ENCODE data around the gene APOE. TPM values are rescaled to one million over a fixed set of nuclear protein-coding genes. Genes with fewer than 3 reads are reported as not detected.

The APOE gene
- total and polyA plus RNA-seq, 2 of the 13 experiments (the other 11 are each of a cell fraction or from before 2014, with no cell fraction given) = 1,328 to 1,470 TPM

DNA sequence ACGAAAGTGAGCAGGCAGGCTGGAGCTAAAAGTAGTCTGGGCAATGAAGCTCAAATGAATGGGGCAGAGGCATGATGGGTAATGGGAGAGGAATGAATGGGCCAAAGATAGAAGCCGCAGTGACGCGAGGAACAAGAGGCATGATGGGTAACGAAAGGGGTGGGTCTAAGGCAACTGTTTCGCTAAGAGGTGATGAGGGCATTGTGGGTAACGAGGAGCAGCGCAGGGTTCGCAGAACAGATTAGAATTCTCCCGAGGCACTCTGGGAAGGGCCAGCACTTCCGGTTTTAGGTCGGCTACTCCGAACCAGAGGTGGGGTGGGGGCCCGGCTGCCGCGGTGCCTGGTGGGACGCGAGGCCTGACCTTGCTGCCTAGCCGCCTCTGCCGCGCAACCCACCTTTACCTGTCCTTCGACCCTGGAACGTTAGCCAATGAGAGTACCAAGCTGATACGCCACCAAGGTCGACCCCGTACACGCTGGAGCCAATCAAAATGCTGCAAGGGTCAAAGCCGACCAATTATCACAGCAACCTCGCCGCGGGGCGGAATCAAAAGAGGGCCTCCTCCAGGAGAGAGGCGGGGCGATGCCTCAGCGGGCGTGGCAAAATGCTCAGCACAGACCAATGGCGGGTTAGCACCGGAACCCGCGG lies 15.1 kb upstream of the APOE start (continued):
- TF ChIP-seq SOX13 (IDR thresholded peaks at IDR 0.05) = peak; percentile 49; the same call in 1 of the 2 replicates
- TF ChIP-seq SOX13 (CRISPR knock-in tag; conservative IDR thresholded peaks at IDR 0.05 in 1 of 2, IDR thresholded peaks at IDR 0.05 in 1 of 2) = peak in 1 of 2 experiments; percentile 19; a peak in 1 of 4 replicates
- no peak for TF ChIP-seq REXO4 (CRISPR knock-in tag; IDR thresholded peaks at IDR 0.05; ENCODE audit: borderline replicate concordance)
- no peak for TF ChIP-seq NFE2L1 (CRISPR knock-in tag; IDR thresholded peaks at IDR 0.05; ENCODE audit: borderline replicate concordance)
- peak; percentile 91 for TF ChIP-seq POLR2AphosphoS5 (IDR thresholded peaks at IDR 0.05; ENCODE audit: low read depth, low read length)
- peak; percentile 75; the same call in 1 of the 2 replicates for TF ChIP-seq ELF3 (CRISPR knock-in tag; IDR thresholded peaks at IDR 0.05)
- TF ChIP-seq DRAP1 (CRISPR knock-in tag; IDR thresholded peaks at IDR 0.05) = peak; percentile 33; the same call in 1 of the 2 replicates
- TF ChIP-seq MAZ (IDR thresholded peaks at IDR 0.05; ENCODE audit: borderline replicate concordance, low read depth, low read length) = peak; percentile 87
- TF ChIP-seq MAZ (CRISPR knock-in tag; IDR thresholded peaks at IDR 0.05; ENCODE audit: low read depth) = peak; percentile 79; the same call in 1 of the 2 replicates
- TF ChIP-seq REL (CRISPR knock-in tag; conservative IDR thresholded peaks at IDR 0.05) = no peak
- peak; percentile 29; the same call in 1 of the 2 replicates for TF ChIP-seq MIER2 (CRISPR knock-in tag; IDR thresholded peaks at IDR 0.05)
- TF ChIP-seq ZNF331 (CRISPR knock-in tag; IDR thresholded peaks at IDR 0.05) = peak; percentile 61
- no peak for TF ChIP-seq ZNF160 (CRISPR knock-in tag; IDR thresholded peaks at IDR 0.05)
- TF ChIP-seq ETV6 (CRISPR knock-in tag; conservative IDR thresholded peaks at IDR 0.05) = 0 out of 2 replicates have a peak, but pooled peaks have one; percentile 18
- peak; percentile 51; the same call in 1 of the 2 replicates for TF ChIP-seq ZHX2 (IDR thresholded peaks at IDR 0.05; ENCODE audit: low read depth)
- TF ChIP-seq ZHX2 (CRISPR knock-in tag; IDR thresholded peaks at IDR 0.05; ENCODE audit: borderline replicate concordance) = no peak
- TF ChIP-seq, protein P1, sequence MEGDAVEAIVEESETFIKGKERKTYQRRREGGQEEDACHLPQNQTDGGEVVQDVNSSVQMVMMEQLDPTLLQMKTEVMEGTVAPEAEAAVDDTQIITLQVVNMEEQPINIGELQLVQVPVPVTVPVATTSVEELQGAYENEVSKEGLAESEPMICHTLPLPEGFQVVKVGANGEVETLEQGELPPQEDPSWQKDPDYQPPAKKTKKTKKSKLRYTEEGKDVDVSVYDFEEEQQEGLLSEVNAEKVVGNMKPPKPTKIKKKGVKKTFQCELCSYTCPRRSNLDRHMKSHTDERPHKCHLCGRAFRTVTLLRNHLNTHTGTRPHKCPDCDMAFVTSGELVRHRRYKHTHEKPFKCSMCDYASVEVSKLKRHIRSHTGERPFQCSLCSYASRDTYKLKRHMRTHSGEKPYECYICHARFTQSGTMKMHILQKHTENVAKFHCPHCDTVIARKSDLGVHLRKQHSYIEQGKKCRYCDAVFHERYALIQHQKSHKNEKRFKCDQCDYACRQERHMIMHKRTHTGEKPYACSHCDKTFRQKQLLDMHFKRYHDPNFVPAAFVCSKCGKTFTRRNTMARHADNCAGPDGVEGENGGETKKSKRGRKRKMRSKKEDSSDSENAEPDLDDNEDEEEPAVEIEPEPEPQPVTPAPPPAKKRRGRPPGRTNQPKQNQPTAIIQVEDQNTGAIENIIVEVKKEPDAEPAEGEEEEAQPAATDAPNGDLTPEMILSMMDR (CRISPR knock-in tag; IDR thresholded peaks at IDR 0.05) = no peak
- no peak for TF ChIP-seq ZFP36 (IDR thresholded peaks at IDR 0.05; ENCODE audit: borderline replicate concordance, low read depth, low read length, partially characterized antibody)
- TF ChIP-seq ZBTB21 (CRISPR knock-in tag; IDR thresholded peaks at IDR 0.05) = no peak
- TF ChIP-seq GLMP (CRISPR knock-in tag; IDR thresholded peaks at IDR 0.05; ENCODE audit: borderline replicate concordance) = no peak
- TF ChIP-seq ZNF501 (CRISPR knock-in tag; IDR thresholded peaks at IDR 0.05) = no peak
- no peak for TF ChIP-seq NFRKB (IDR thresholded peaks at IDR 0.05)

All from HepG2 (cell line).